DND-41 (cell line): Measurements from ENCODE around the gene SECISBP2.
"Not testable (repeated sequence)": the region's sequence is repeated elsewhere in the genome, so short reads cannot be mapped to it uniquely, and the experiment has no call there.

ENCODE experiments used
- ATAC-seq: fragments of 200-7000 bp; cut with Tn5 transposase; 3 replicates; pipeline ENCODE4 v1.9.1; 2021; ENCODE audit warnings: low read depth; ENCODE audit not compliant: insufficient read depth
- DNase-seq: peaks from one replicate; pipeline ENCODE4 v3.0.0-alpha.2; 2020
- H2AFZ ChIP-seq: 2 replicates; pipeline ENCODE4 v1.6.0; 2012; ENCODE audit warnings: low read depth, low read length
- H3K27ac ChIP-seq: 2 replicates; pipeline ENCODE4 v1.5.1; 2012; ENCODE audit warnings: low read length, inconsistent platforms
- H3K27me3 ChIP-seq: fragments of 200-600 bp; sonication (generic); 2 replicates; pipeline ENCODE4 v1.6.0; 2012; ENCODE audit warnings: low read length, mild to moderate bottlenecking, inconsistent platforms; ENCODE audit not compliant: insufficient read depth, poor library complexity
- H3K36me3 ChIP-seq: 2 replicates; pipeline ENCODE4 v1.5.1; 2012; ENCODE audit warnings: low read length, inconsistent platforms; ENCODE audit not compliant: insufficient read depth
- H3K4me1 ChIP-seq: 2 replicates; pipeline ENCODE4 v1.5.1; 2012; ENCODE audit warnings: mild to moderate bottlenecking, low read length; ENCODE audit not compliant: insufficient read depth
- H3K4me2 ChIP-seq: 2 replicates; pipeline ENCODE4 v1.6.0; 2012; ENCODE audit warnings: mild to moderate bottlenecking, moderate library complexity, low read length, inconsistent platforms; ENCODE audit not compliant: insufficient read depth
- H3K4me3 ChIP-seq, 2 experiments: fragments of 200-600 bp in 1 of 2; shearing (Covaris generic) in 1 of 2; 2 replicates each; pipeline ENCODE4 v1.5.1; 2012 to 2016; ENCODE audit warnings: inconsistent platforms in 2 of 2, low read length in 2 of 2, mild to moderate bottlenecking in 2 of 2, low read depth in 1 of 2, moderate library complexity in 1 of 2
- H3K79me2 ChIP-seq: 2 replicates; pipeline ENCODE4 v1.6.0; 2012; ENCODE audit warnings: low read length, inconsistent platforms; ENCODE audit not compliant: insufficient read depth
- H3K9ac ChIP-seq: 2 replicates; pipeline ENCODE4 v1.6.0; 2012; ENCODE audit warnings: low read depth, mild to moderate bottlenecking, inconsistent platforms, low read length, moderate library complexity
- H3K9me3 ChIP-seq: 2 replicates; pipeline ENCODE4 v1.5.1; 2012; ENCODE audit warnings: low read length, moderate library complexity, mild to moderate bottlenecking, inconsistent platforms; ENCODE audit not compliant: insufficient read depth, severe bottlenecking
- H4K20me1 ChIP-seq: 2 replicates; pipeline ENCODE4 v1.6.0; 2012; ENCODE audit warnings: low read length; ENCODE audit not compliant: insufficient read depth
- EZH2 ChIP-seq: IDR thresholded peaks from 3 replicates; pipeline ENCODE4 v1.6.1; 2012; ENCODE audit warnings: borderline replicate concordance, low read depth, mild to moderate bottlenecking, moderate library complexity, low read length, inconsistent platforms; ENCODE audit not compliant: severe bottlenecking
- TF ChIP-seq, protein P1 (sequence below): IDR thresholded peaks from 2 replicates; pipeline ENCODE4 v1.5.1; 2012; ENCODE audit warnings: borderline replicate concordance, low read length, moderate library complexity, mild to moderate bottlenecking; ENCODE audit not compliant: poor library complexity, severe bottlenecking; ENCODE audit errors: extremely low read depth

The SECISBP2 gene

GRCh38 chr9:89370593-89370992 is 52.3 kb downstream of the SECISBP2 start:
- H3K9me3 ChIP-seq = no peaks in the 10 kb centered on the region
- H3K27me3 ChIP-seq = no peaks in the 10 kb centered on the region
- no peak for DNase-seq
- H3K4me2 ChIP-seq = no peak overlapping the region
- no peak for ATAC-seq
- no peak overlapping the region for H2AFZ ChIP-seq
- no peaks in the 10 kb centered on the region for H3K79me2 ChIP-seq
- no peaks in the 10 kb centered on the region for H3K36me3 ChIP-seq
- H3K4me1 ChIP-seq = peaks cover 6% of the 10 kb centered on the region
- peaks cover 11% of the 10 kb centered on the region for H4K20me1 ChIP-seq
- no peak overlapping the region for H3K27ac ChIP-seq
- no peak overlapping the region for H3K9ac ChIP-seq
- TF ChIP-seq, protein P1, sequence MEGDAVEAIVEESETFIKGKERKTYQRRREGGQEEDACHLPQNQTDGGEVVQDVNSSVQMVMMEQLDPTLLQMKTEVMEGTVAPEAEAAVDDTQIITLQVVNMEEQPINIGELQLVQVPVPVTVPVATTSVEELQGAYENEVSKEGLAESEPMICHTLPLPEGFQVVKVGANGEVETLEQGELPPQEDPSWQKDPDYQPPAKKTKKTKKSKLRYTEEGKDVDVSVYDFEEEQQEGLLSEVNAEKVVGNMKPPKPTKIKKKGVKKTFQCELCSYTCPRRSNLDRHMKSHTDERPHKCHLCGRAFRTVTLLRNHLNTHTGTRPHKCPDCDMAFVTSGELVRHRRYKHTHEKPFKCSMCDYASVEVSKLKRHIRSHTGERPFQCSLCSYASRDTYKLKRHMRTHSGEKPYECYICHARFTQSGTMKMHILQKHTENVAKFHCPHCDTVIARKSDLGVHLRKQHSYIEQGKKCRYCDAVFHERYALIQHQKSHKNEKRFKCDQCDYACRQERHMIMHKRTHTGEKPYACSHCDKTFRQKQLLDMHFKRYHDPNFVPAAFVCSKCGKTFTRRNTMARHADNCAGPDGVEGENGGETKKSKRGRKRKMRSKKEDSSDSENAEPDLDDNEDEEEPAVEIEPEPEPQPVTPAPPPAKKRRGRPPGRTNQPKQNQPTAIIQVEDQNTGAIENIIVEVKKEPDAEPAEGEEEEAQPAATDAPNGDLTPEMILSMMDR = no peak
- TF ChIP-seq EZH2 = no peak
- H3K4me3 ChIP-seq = no peak overlapping the region

DNA sequence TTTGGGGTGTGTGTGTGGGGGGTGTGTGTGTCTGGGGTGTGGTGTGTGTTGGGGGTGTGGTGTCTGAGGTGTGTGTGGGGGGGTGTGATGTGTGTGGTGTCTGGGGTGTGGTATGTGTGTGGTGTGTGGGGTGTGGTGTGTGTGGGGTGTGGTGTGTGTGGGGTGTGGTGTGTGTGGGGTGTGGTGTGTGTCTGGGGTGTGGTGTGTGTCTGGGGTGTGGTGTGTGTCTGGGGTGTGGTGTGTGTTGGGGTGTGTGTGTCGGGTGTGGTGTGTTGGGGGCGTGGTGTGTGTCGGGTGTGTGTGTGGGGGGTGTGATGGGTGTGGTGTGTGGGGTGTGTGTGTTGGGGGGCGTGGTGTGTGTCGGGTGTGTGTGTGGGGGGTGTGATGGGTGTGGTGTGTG is 53.5 kb downstream of the SECISBP2 start:
- H3K4me3 ChIP-seq, H3K9ac ChIP-seq, H3K9me3 ChIP-seq, H3K27ac ChIP-seq, ATAC-seq, H3K27me3 ChIP-seq, H3K79me2 ChIP-seq, H3K36me3 ChIP-seq, H2AFZ ChIP-seq, DNase-seq, H3K4me2 ChIP-seq: not testable (repeated sequence)
- peaks cover 12% of the 10 kb centered on the region for H3K4me1 ChIP-seq
- peaks cover 11% of the 10 kb centered on the region for H4K20me1 ChIP-seq

DNA sequence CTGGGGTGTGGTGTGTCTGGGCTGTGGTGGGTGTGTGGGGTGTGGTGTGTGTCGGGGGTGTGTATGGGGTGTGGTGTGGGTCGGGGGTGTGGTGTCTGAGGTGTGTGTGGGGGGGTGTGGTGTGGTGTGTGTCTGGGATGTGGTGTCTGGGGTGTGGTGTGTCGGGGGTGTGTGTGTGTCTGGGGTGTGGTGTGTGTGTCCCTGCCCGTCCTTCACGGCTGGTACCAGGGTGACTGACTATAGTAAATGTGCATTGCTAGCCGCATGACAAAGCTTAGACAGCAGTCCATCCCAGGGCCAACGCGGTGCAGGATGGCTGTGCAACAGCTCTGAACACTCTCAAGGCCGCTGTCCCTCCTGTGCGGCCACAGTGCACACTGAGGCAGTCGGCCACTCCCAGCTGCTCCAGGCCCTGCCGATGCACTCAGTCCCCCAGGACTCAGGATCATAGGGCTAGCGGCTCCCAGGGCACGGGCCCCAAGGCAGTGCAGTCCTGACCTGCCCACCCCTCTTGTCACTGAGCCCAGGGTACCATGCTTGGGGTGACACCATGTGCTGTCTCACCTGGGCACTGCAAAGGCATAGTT is 54.0 kb downstream of the SECISBP2 start:
- peaks cover 12% of the 10 kb centered on the region for H4K20me1 ChIP-seq
- no peak overlapping the region for H3K27ac ChIP-seq
- no peaks in the 10 kb centered on the region for H3K27me3 ChIP-seq
- H3K9ac ChIP-seq = no peak overlapping the region
- no peak for TF ChIP-seq EZH2
- TF ChIP-seq, protein P1 = no peak
- DNase-seq = peak; percentile 30
- H3K79me2 ChIP-seq = no peaks in the 10 kb centered on the region
- no peaks in the 10 kb centered on the region for H3K9me3 ChIP-seq
- ATAC-seq = peak; percentile 41
- H3K4me3 ChIP-seq = no peak overlapping the region
- no peak overlapping the region for H3K4me2 ChIP-seq
- H3K36me3 ChIP-seq = peaks cover 10% of the 10 kb centered on the region
- H2AFZ ChIP-seq = no peak overlapping the region
- H3K4me1 ChIP-seq = peaks cover 14% of the 10 kb centered on the region

GRCh38 chr9:89372979-89373378 is 54.7 kb downstream of the SECISBP2 start:
- no peaks in the 10 kb centered on the region for H3K9me3 ChIP-seq
- H3K4me1 ChIP-seq = peaks cover 14% of the 10 kb centered on the region
- no peaks in the 10 kb centered on the region for H3K27me3 ChIP-seq
- no peaks in the 10 kb centered on the region for H3K79me2 ChIP-seq
- no peak for TF ChIP-seq EZH2
- H2AFZ ChIP-seq = no peak overlapping the region
- peaks cover 17% of the 10 kb centered on the region for H3K36me3 ChIP-seq
- no peak overlapping the region for H3K4me2 ChIP-seq
- DNase-seq (no peak), ATAC-seq (peak; percentile 14)
- peaks cover 16% of the 10 kb centered on the region for H4K20me1 ChIP-seq
- no peak overlapping the region for H3K4me3 ChIP-seq
- no peak overlapping the region for H3K9ac ChIP-seq
- no peak overlapping the region for H3K27ac ChIP-seq
